GM23248 (cell line): ENCODE measurements around the gene PLEKHA3.

Experiments
- EZH2 ChIP-seq: fragments of 200-600 bp; sonication (generic); IDR thresholded peaks from 2 replicates; pipeline ENCODE4 v1.6.1; 2018; ENCODE audit warnings: antibody characterized with exemption, mild to moderate bottlenecking; ENCODE audit not compliant: insufficient read depth, poor library complexity, severe bottlenecking
- EZH2phosphoT487 ChIP-seq: fragments of 200-600 bp; sonication (generic); IDR thresholded peaks from 2 replicates; pipeline ENCODE4 v1.6.1; 2018; ENCODE audit warnings: antibody characterized with exemption, moderate library complexity, mild to moderate bottlenecking, low read depth; ENCODE audit not compliant: insufficient read depth

GRCh38 chr2:178478439-178479274 is 1.6 kb upstream of the PLEKHA3 start, which contains the start of gene FKBP7:
- no peak for TF ChIP-seq EZH2
- TF ChIP-seq EZH2phosphoT487 = no peak
